ENCODE measurements around the gene ZNF692. TPM values are rescaled to one million over a fixed set of nuclear protein-coding genes. Genes with fewer than 3 reads are reported as not detected.

ZNF692 gene
- total RNA-seq, 1 donor from 2014 or later = 60.2 TPM

- DNase-seq = peak; percentile 89
- Mint-ChIP-seq H3K4me3 (ENCODE audit: unreplicated experiment) (peak overlapping the region; percentile 96), H3K36me3 (ENCODE audit: unreplicated experiment) (no peaks in the 10 kb centered on the region), H3K4me1 (ENCODE audit: low read depth, unreplicated experiment) (peaks cover 16% of the 10 kb centered on the region), H3K27ac (ENCODE audit: unreplicated experiment) (peak overlapping the region; percentile 69), H3K9me3 (ENCODE audit: unreplicated experiment) (peaks cover 18% of the 10 kb centered on the region), H3K27me3 (ENCODE audit: unreplicated experiment) (peaks cover 23% of the 10 kb centered on the region)
- TF ChIP-seq CTCF (IDR thresholded peaks at IDR 0.05; ENCODE audit: partially characterized antibody, unreplicated experiment) = no peak
These were observed 4.4 kb upstream of the ZNF692 start for GRCh38 chr1:248862998-248863881.

DNA sequence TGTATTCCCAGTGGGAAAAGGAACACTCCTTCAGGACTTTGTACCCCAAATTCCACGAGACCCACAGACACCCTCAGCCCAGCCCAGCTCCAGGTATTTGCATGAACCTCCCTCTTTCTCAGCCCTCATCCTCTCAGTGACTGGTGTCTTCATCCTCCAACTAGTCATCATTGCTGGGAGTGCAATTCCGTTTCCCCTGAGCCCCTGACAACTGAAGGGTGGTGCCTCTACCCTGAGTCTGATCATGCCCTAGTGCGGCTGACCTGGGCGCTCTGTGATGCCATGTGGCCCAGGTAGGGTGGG is 3.8 kb upstream of the ZNF692 start:
- Mint-ChIP-seq H3K27ac (ENCODE audit: unreplicated experiment) (peak overlapping the region; percentile 69), H3K27me3 (ENCODE audit: unreplicated experiment) (peaks cover 25% of the 10 kb centered on the region), H3K4me3 (ENCODE audit: unreplicated experiment) (peak overlapping the region; percentile 83), H3K36me3 (ENCODE audit: unreplicated experiment) (no peaks in the 10 kb centered on the region), H3K9me3 (ENCODE audit: unreplicated experiment) (peaks cover 20% of the 10 kb centered on the region), H3K4me1 (ENCODE audit: low read depth, unreplicated experiment) (peaks cover 16% of the 10 kb centered on the region)
- TF ChIP-seq CTCF (IDR thresholded peaks at IDR 0.05; ENCODE audit: partially characterized antibody, unreplicated experiment) = no peak
- DNase-seq = no peak

DNA sequence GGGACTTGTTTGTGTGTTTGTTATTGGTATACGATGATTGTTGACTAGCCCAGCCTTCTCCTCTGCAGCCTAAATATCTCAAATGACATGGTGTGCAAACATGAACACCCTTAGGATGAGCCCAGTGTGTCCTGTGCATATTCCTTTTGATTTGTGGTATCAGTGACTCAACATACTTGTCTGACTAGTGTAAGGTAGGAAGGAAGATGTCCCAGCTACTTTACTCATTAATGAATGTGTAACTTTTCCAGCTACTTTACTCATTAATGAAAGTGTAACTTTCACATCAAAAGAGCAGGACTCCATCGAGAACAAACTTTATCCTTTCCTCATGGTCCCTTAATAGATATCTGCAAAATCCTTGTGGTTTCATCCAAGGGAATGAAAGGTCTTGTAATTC is 2.7 kb upstream of the ZNF692 start:
- no peak for DNase-seq
- Mint-ChIP-seq H3K27me3 (ENCODE audit: unreplicated experiment) (peaks cover 25% of the 10 kb centered on the region), H3K4me3 (ENCODE audit: unreplicated experiment) (no peak overlapping the region), H3K4me1 (ENCODE audit: low read depth, unreplicated experiment) (peaks cover 16% of the 10 kb centered on the region), H3K9me3 (ENCODE audit: unreplicated experiment) (peaks cover 20% of the 10 kb centered on the region), H3K27ac (ENCODE audit: unreplicated experiment) (no peak overlapping the region), H3K36me3 (ENCODE audit: unreplicated experiment) (no peaks in the 10 kb centered on the region)
- TF ChIP-seq CTCF (IDR thresholded peaks at IDR 0.05; ENCODE audit: partially characterized antibody, unreplicated experiment) = no peak

DNA sequence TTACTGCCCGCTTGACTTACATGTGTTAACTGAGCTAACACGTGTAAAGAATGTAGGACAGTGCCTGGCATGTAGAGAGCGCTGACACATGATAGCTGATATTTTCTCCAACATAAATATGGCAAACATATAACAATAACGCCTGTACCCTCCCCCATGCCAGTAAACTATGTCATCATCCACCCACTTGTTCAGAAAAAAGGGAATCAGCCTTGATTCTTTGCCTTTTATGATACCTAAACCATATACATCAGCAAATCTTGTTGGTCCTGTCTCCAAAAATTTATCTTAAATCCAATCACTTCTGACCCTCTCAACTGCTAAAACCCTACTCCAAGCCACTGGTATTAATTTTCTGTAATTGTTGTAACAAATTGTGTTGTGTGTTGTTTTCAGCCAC is 1.1 kb upstream of the ZNF692 start:
- DNase-seq = no peak
- no peak for TF ChIP-seq CTCF (IDR thresholded peaks at IDR 0.05; ENCODE audit: partially characterized antibody, unreplicated experiment)
- H3K4me1 Mint-ChIP-seq (ENCODE audit: low read depth, unreplicated experiment) = peaks cover 16% of the 10 kb centered on the region
- H3K27ac Mint-ChIP-seq (ENCODE audit: unreplicated experiment) = peak overlapping the region; percentile 91
- peaks cover 24% of the 10 kb centered on the region for H3K27me3 Mint-ChIP-seq (ENCODE audit: unreplicated experiment)
- H3K36me3 Mint-ChIP-seq (ENCODE audit: unreplicated experiment) = no peaks in the 10 kb centered on the region
- H3K4me3 Mint-ChIP-seq (ENCODE audit: unreplicated experiment) = peak overlapping the region; percentile 91
- H3K9me3 Mint-ChIP-seq (ENCODE audit: unreplicated experiment) = peaks cover 24% of the 10 kb centered on the region

All from glutamatergic neuron (in vitro differentiated cells).